ENCODE results near the gene DDX47.

DDX47 gene

DNA sequence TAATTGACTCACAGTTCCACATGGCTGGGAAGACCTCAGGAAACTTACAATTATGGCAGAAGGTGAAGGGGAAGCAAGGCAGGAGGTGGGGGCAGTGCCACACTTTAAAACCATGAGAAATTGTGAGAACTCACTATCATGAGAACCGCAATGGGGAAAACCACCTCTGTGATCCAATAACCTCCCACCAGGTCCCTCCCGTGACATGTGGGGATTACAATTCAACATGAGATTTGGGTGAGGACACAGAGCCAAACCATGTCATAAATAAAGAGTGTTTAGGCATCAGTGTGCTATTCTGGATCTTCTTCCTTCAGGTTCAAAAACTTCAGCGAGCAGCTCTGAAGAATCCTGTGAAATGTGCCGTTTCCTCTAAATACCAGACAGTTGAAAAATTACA is 9.7 kb downstream of the DDX47 start:
- no peaks in the 10 kb centered on the region for H4K20me1 ChIP-seq (ENCODE audit: insufficient read depth, low read length)
- H3K4me1 ChIP-seq (ENCODE audit: insufficient read depth, low read length, severe bottlenecking) = no peaks in the 10 kb centered on the region
- H3K9me2 ChIP-seq (ENCODE audit: low read depth, low read length) = no peaks in the 10 kb centered on the region
- peaks cover 85% of the 10 kb centered on the region for H3K36me3 ChIP-seq (ENCODE audit: insufficient read depth, low read length)
- no peaks in the 10 kb centered on the region for H3F3A ChIP-seq (ENCODE audit: insufficient read depth, low read length)
- H2AFZ ChIP-seq (ENCODE audit: low read length) = no peak overlapping the region
- H3K4me3 ChIP-seq (ENCODE audit: low read depth, low read length, poor library complexity, severe bottlenecking) = no peak overlapping the region
- H3K9ac ChIP-seq (ENCODE audit: low read length) = no peak overlapping the region
- no peak overlapping the region for H3K27ac ChIP-seq (ENCODE audit: low read depth, low read length, poor library complexity, severe bottlenecking)
- no peak overlapping the region for H3K4me2 ChIP-seq (ENCODE audit: low read length)
- no peaks in the 10 kb centered on the region for H3K27me3 ChIP-seq (ENCODE audit: insufficient read depth, low read length)
- TF ChIP-seq CTCF (IDR thresholded peaks at IDR 0.05; ENCODE audit: low read length) = no peak
- TF ChIP-seq EZH2 (IDR thresholded peaks at IDR 0.05; ENCODE audit: borderline replicate concordance, low read length) = no peak
- no peaks in the 10 kb centered on the region for H3K9me3 ChIP-seq (ENCODE audit: low read length)
- H3K79me2 ChIP-seq (ENCODE audit: insufficient read depth, low read length) = no peaks in the 10 kb centered on the region

DNA sequence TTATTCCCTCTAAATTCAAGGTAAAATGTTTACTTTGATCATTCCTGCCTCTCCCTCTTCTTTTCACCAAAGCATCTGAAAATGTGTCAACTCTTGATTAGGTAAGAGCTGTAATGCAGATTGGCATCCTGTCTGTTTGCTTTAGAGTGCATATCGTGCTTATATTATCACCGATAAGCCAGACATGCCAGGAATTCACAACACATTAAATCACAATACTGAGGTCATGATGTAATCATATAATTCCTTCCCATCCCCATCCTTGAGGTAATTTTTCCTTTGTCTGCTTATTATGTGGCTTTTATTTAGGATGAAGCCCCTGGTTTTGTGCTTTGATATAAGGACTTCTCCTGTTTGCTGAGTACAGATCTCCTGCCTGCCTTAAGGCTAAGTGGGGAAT is 10.2 kb downstream of the DDX47 start:
- TF ChIP-seq EZH2 (IDR thresholded peaks at IDR 0.05; ENCODE audit: borderline replicate concordance, low read length) (no peak), CTCF (IDR thresholded peaks at IDR 0.05; ENCODE audit: low read length) (no peak)
- H3K36me3 ChIP-seq (ENCODE audit: insufficient read depth, low read length) = peaks cover 90% of the 10 kb centered on the region

DNA sequence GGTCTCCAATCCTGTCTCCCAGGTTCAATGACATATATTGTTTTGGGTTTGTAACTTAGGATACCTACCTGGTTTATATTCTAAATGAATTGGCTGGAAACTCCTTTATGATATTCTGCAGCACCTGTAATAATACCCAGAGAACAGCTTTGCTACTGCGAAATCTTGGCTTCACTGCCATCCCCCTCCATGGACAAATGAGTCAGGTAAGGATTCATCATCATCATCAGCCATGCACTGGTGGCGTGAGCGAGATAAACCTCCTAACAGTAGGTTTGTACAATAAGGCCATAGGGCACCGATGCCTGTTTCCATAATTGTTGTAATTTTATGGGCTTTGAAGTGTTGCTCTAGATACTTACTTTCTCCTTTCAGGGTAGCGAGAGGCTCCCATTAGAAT is 10.7 kb downstream of the DDX47 start:
- Histone ChIP-seq H3K27ac (ENCODE audit: low read depth, low read length, poor library complexity, severe bottlenecking) (no peak overlapping the region), H3K4me1 (ENCODE audit: insufficient read depth, low read length, severe bottlenecking) (no peaks in the 10 kb centered on the region), H3K9me3 (ENCODE audit: low read length) (no peaks in the 10 kb centered on the region), H3K79me2 (ENCODE audit: insufficient read depth, low read length) (no peaks in the 10 kb centered on the region), H3K27me3 (ENCODE audit: insufficient read depth, low read length) (no peaks in the 10 kb centered on the region), H2AFZ (ENCODE audit: low read length) (no peak overlapping the region), H3K36me3 (ENCODE audit: insufficient read depth, low read length) (peaks cover 95% of the 10 kb centered on the region), H3K4me3 (ENCODE audit: low read depth, low read length, poor library complexity, severe bottlenecking) (no peak overlapping the region), H3K9ac (ENCODE audit: low read length) (no peak overlapping the region), H3K9me2 (ENCODE audit: low read depth, low read length) (no peaks in the 10 kb centered on the region), H4K20me1 (ENCODE audit: insufficient read depth, low read length) (no peaks in the 10 kb centered on the region), H3K4me2 (ENCODE audit: low read length) (no peak overlapping the region), H3F3A (ENCODE audit: insufficient read depth, low read length) (no peaks in the 10 kb centered on the region)
- TF ChIP-seq CTCF (IDR thresholded peaks at IDR 0.05; ENCODE audit: low read length) = no peak
- no peak for TF ChIP-seq EZH2 (IDR thresholded peaks at IDR 0.05; ENCODE audit: borderline replicate concordance, low read length)

More for the DNA sequence above, 10.2 kb downstream of the DDX47 start:
- Histone ChIP-seq H3K27me3 (ENCODE audit: insufficient read depth, low read length) (no peaks in the 10 kb centered on the region), H3K4me2 (ENCODE audit: low read length) (no peak overlapping the region), H3K79me2 (ENCODE audit: insufficient read depth, low read length) (no peaks in the 10 kb centered on the region), H3F3A (ENCODE audit: insufficient read depth, low read length) (no peaks in the 10 kb centered on the region), H4K20me1 (ENCODE audit: insufficient read depth, low read length) (no peaks in the 10 kb centered on the region), H3K9ac (ENCODE audit: low read length) (no peak overlapping the region), H3K9me3 (ENCODE audit: low read length) (no peaks in the 10 kb centered on the region), H3K4me3 (ENCODE audit: low read depth, low read length, poor library complexity, severe bottlenecking) (no peak overlapping the region), H3K27ac (ENCODE audit: low read depth, low read length, poor library complexity, severe bottlenecking) (no peak overlapping the region), H3K4me1 (ENCODE audit: insufficient read depth, low read length, severe bottlenecking) (no peaks in the 10 kb centered on the region), H3K9me2 (ENCODE audit: low read depth, low read length) (no peaks in the 10 kb centered on the region), H2AFZ (ENCODE audit: low read length) (no peak overlapping the region)

All from OCI-LY1 (cell line).